ENCODE data around the gene ANO2.

GRCh38 chr12:5768581-5769196 is 176.4 kb downstream of the ANO2 start:
- TF ChIP-seq POLR2A (IDR thresholded peaks at IDR 0.05; ENCODE audit: low read depth), result no peak
- no peak for TF ChIP-seq CTCF (IDR thresholded peaks at IDR 0.05)
- TF ChIP-seq POLR2AphosphoS5 (IDR thresholded peaks at IDR 0.05), result no peak
- no peak for TF ChIP-seq EP300 (IDR thresholded peaks at IDR 0.05)
